NCI-H345 treated with DMSO at 0.1 percent for 48 hours (cell line): ENCODE measurements around the gene SFXN4.
"Not testable (repeated sequence)": the region's sequence is repeated elsewhere in the genome, so short reads cannot be mapped to it uniquely, and the experiment has no call there.

Source experiments
- DNase-seq: peaks from one replicate; lab custom pipeline; 2025; ENCODE audit not compliant: unreplicated experiment; lab: John Stamatoyannopoulos, UW

The SFXN4 gene

DNA sequence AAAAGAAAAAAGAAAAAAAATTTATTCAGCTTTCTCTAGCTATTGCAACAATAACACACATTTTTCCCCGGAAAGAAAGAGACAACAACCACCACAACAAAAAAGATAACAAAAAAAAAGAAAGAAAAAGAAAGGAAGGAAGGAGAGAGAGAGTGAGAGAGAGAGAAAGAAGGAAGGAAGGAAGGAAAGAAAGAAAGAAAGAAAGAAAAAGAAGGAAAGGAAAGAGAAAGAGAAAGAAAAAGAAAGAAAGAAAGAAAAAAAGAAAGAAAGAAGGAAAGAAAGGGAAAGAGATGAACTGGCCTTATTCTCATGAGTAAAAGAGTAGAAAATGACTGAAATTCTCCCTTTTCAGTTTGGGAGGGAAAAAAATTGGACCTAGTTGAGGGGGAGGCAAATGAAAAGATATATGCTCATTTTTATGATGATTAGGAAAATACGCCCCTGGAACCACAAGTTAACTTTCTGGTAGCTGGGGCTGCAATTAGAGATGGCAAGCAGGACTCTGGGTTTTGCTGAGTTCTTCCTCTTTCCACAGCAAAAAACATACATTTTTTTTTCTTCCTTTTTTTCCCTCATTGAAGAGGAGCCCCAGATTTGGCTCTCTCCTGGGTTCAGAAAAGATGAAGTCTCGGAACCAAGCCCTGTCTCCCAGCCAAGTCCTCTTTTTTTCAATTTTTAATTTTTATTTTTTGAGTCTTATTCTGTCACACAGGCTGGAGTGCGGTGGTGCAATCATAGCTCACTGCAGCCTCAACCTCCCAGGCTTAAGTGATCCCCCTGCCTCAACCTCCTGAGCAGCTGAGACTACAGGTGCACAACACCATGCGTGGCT lies 25.7 kb upstream of the SFXN4 start:
- DNase-seq = no peak

DNA sequence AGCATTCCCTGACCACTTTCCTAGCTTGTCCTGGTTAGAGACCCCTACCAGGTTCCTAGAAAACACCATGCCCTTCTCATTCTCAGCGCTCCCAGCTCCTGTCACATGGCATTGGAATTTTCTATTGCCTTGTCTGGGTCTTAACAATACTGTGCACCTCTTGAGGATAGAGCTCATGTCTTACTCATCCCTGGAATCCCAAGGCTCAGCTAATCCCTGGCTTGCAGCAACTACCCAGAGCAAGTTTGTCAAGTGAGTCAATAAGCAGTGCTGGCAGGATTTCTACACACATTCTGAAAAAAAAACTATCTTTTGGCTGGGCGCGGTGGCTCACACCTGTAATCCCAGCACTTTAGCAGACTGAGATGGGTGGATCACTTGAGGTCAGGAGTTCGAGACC lies 24.8 kb upstream of the SFXN4 start:
- no peak for DNase-seq

DNA sequence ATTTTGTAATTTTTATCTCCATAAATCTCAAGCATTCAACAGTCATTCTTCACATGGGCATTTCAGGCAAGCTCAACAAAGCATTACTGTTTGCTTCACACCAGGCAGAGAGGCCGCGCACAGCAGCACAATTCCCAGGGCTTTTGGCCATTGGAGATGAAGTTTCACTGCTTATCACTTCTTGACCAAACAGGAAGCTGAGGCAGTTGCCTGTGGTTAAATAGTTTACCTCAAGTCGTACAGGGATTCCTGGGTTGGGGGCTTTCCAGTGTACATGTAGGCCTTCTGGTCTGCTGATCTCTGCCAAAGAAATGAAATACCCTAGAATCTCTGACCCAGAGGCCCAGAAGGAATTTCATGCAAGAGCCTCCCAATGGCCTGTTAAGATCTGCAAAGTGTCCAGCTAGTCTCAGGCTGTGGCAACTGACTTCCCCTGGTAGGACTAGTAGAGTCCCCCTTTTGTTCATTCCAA lies 24.3 kb upstream of the SFXN4 start:
- DNase-seq = no peak

DNA sequence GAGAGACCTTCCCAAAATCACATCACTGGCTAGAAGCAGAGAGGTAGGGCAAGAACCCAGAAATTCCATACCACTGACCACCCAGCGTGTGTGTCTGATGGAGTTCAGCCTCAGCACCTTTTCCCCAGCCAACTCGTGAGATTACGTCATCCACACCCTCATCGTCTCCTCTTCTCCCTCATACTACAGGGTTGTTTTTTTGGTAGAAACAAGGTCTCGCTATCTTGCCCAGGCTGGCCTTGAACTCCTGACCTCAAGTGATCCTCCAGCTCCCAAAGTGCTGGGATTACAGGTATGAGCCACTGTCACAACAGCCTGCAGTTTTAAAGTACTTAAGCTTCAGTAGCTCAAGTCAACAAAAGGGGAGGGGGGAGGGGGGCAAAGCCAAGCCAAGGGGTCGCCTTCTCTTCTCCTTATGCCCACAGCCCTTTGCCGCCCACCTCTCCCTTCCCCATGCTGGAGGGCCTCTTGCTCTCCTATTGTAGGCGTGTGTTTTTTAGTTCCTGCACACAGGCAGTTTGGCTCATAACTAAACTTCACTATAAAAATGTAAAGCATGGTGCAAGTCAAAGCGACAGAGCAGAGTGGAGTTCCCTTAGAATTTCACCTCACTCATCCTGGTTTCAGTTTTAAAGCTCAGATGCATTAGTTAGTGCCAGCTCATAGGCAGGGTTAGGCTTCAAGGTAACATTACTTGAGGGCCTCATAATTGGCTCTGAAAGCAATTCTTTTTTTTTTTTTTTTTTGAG lies 18.3 kb upstream of the SFXN4 start:
- no peak for DNase-seq

DNA sequence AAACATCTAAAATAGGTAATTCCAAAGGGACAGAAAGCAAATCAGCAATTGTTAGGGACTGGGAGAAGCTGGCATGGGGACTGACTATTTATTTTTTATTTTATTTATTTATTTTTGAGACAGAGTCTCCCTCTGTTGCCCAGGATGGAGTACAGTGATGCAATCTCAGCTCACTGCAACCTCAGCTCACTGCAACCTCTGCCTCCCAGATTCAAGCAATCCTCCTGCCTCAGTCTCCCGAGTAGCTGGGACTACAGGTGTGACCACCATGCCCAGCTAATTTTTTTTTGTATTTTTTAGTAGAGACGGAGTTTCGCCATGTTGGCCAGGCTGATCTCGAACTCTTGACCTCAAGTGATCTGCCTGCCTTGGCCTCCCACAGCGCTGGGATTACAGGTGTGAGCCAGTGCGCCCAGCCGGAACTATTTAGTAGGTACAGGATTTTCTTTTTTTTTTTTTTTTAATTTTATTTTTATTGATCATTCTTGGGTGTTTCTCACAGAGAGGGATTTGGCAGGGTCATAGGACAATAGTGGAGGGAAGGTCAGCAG lies 15.4 kb upstream of the SFXN4 start:
- DNase-seq = not testable (repeated sequence)

DNA sequence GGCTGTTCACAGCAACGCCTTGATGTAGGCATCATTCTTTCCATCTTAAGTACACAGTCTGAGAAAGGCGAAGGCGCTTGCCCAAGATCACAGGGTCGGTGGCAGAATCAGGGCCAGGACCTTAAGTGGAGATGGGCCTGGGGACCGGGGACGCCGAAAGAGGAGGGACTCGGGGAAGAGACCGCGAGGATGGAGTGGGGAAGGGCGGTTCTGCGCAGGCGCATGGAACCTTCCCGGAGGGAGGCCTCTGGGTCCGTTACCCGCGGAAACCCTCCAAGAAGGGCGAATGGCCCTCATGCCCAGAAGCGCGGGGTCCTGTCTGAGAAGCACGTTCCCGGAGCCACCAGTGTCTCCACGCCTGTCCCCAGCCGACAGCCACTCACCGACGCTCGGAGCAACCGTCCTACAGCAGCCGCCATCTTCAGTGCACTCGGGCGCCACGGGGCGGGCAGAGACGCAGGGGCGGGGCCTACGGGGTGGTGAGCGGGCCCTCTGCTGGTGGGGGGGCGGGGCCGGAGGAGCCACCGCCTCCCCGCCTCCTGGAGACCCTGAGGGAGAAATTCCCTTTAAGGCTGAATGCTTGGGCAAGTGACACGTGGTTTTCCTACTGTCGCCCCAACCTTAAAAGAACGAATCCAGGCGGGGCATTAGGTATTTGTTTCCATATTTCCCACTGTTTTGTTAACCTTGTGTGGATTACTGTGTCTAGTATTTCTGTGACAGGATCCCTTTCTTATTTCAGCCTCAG lies 13.0 kb upstream of the SFXN4 start, which contains the start of gene PRDX3:
Gene PRDX3, minus strand, starts transcription at position 441 of the 748 bp plus-strand sequence. Its CDS starts 22 bp downstream, at position 419.
- peak; percentile 69 for DNase-seq

DNA sequence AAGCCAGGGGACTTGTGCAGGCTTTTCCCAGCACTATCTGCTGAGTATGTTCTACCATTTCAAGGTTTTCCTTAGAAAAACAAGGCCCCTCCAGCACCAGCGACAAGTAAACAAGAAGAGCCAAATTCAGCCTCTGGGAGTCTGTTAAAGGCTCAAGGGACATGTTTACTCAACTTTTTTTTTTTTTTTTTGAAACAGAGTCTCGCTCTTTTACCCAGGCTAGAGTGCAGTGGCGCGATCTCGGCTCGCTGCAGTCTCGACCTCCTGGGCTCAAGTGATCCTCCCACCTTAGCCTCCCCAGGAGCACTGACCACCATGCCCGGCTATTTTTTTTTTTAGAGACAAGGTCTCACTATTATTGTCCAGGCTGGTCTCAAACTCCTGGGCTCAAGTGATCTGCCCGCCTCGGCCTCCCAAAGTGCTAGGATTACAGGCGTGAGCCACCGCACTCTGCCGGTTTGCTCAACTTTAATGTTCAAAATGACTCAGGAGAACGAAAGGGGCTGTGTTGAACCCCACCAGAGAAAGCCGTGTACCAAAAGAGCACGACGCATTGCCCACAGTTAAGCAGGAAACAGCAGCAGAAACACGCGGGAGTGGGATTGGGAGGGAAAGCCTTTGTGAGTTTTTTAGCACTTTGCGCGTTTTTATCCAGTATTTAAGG lies 12.3 kb upstream of the SFXN4 start:
- no peak for DNase-seq

DNA sequence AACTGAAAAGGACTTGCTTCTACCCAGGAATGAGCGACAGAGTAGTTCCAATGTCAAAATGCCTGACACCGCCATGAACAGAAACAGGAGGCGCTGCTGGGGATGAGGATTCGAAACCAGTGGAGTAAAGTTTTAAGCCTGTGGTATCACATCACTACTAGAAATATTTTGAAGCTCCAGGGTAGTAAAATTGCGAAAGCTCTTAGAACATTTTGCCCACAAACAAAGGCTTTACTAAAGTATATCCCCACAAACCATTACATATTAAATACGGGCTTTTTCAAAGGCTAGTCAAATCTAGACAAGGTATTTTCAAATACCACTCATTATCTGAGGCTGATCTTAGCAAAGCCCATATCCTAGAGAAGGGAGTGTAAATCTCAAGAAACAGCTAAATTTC lies 10.7 kb upstream of the SFXN4 start:
- no peak for DNase-seq

DNA sequence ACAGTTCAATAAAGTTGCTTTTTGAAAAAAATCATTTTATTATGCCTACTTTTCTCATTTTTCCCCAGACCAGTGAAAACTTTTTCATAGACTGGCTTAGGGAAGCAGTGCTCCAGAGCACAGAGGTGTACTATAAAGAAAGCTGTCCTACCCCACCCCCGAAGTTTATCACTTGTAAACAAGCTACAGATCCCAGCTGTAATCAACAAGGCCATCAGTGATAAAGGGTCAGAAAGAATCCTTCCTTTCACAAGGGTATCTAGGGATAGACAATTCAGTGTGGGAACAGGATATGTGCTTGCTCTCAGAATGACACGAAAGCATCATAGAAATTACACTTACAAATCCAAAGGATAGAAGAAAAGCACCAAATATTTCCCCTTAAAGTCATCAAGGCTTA lies 8.6 kb upstream of the SFXN4 start:
- DNase-seq = no peak

DNA sequence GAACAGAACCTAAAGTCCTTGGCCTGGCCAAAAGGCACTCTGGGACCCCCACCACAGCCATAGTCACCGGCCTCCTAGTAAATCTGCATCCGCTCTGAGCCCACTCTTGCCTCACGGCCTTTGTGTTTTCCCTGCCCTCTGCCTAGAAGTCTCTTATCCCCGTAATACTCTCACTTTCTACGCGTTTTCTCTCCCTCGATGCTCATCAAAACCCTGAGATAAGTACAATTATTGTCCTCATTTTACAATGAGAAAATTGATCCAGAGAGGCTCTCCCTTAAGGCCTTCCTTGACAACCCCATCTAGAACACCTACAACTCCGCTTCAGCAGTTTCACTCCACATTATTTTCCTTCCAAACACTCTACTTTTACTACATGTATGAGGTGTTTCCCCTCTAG lies 1.5 kb upstream of the SFXN4 start:
- no peak for DNase-seq

DNA sequence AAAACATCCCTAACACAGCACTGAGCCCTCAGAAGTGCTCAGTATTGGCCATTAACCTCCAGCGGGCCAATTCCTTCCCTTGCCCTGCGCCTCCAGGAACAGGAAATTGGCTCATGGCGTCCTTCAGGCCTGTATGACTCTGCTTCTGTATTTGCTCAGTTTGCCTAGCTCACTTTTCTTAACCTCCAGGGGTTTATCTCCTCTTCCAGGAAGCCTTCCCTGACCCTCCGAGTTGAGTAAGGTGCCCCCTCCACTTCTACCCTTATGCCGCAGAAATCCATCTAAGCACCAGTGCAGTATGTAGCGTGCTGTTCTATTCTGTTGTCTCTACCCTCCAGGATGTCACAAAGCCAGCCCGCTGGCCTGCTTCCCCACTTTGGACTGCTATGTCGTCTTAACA lies 1.1 kb upstream of the SFXN4 start:
- no peak for DNase-seq

DNA sequence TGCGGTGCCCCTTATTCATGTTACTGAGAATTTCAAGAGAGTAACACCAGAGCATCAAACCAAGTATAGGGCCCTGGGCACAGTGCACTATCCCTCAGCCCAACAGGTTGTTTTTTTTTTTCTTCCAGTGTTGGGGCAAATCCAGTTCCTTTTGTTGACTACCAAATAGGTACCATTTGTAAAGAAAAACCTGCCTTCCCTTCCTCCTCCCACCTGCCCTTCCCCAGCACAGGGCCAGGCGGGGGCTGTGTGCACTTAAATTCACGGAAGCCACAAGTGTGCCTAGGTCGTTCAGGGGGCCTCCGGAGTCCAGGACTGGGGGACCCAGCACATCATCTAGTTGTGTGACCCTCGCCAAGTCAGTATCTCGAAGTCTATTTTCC lies 595 bp upstream of the SFXN4 start:
- DNase-seq = no peak

DNA sequence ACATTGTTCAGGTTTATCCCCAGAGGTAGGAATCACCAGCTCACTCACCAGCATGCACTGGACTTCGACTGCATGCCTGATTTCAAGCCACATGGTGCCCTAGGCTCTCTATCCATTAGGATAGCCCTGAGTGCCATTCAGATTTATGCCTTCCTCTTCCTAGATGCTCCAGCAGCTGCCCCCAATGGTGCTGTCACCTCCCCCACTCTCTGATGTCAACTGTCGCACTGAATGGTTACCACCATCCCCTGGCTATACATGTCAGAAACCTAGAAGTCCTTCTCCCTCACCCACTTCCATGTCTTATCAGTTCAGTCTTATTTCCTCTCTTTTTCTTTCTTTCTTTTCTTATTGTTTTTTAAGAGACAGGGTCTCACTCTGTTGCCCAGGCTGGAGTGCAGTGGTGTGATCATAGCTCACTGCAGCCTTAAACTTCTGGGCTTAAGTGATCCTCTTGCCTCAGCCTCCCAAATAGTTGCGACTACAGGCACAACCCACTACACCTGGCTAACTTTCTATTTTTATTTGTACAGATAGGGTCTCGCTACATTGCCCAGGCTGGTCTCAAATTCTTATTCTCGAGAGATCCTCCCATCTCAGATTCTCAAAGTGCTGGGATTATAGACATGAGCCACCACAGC lies 2.9 kb downstream of the SFXN4 start:
- no peak for DNase-seq

DNA sequence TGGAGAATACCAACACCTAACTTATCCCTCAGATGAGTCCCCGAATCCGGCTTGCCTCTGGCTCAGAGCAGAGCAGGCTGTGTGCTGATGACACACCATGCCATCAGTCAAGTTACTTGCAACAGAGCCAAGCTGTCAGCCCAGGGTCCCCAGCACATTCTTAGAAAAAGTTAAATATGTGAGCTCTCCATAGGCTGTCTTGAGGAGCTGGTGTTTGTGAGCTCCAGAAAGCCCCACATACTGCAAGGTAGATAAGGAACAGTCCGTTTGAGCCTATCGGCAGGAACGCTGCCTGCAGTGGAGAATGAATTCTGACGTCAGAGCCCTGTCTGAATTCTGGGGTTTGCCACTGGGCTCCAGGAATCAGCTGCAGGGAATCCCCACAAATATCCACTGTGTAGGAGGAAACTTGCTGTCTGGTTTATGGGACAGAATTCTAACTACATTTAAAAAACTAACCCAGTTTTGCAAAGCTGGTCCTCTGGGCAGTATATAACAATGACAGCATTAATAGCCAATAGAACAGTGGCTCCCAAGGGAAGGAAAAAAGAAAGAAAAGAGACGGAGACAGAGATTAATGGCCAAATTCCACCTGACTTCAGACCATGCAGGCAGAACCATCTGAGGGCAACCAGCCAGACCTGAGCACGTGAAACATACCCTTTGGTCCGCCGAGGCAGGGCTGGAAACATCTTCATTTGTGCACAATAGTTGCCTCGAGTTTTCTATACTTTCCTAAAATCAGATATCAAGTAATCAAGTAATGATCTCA lies 3.6 kb downstream of the SFXN4 start:
- DNase-seq = no peak

DNA sequence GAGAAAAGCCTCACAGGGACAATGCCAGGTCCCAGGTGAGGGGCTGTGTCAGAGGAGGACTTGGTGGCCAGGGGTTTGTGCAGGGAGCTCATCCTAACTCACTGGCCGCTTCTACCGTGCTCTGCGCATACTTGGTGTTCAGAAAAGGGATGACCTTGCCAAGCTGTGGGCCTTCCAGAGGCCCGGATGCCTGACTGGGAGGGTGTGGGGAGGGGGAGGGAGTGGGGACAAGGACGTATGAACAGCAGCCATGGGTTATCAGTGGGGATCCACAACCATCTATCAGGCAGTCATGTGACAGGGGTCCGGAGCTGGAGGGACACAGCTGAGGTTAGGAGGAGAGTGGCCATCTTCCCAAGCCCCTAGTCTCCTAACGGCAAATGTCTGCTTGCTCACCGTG lies 6.2 kb downstream of the SFXN4 start:
- no peak for DNase-seq

DNA sequence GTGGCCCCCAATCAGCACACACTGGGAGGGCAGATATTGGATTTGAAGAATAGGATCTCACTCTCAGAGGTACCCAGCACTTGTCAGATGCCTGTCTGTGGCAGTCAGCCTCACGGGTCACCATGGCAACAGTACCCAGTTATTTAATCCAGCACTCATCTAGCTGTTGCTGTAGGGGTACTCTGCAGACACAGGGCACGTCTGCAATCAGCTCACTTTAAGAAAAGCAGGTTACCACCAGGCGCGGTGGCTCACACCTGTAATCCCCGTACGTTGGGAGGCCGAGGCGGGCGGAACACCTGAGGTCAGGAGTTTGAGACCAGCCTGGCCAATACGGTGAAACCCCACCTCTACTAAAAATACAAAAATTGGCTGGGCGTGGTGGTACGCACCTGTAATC lies 11.9 kb downstream of the SFXN4 start:
- no peak for DNase-seq

DNA sequence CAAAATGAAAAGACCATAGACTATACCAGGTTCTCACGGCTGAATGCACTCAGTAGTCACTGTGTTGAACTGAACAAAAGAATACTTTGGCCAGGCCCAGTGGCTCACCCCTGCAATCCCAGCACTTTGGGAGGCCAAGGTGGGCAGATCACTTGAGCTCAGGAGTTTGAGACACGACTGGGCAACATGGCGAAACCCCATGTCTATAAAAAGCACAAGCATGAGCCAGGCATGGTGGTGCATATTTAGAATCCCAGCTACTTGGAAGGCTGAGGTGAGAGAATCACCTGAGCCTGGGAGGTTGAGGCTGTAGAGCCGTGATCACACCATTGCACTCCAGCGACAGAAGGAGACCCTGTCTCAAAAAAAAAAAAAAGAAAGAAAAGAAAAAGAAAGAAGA lies 12.5 kb downstream of the SFXN4 start:
- no peak for DNase-seq

DNA sequence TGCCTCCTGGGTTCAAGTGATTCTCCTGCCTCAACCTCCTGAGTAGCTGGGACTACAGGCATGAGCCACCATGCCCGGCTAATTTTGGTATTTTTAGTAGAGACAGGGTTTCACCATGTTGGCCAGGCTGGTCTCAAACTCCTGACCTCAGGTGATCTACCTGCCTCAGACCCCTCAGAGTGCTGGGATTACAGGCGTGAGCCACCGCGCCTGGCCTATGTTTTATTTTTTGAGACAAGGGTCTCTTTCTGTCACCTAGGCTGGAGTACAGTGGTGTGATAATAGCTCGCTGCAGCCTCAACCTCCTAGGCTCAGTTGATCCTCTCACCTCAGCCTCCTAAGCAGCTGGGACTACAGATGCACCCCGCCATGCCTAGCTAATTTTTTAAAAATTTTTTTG lies 13.9 kb downstream of the SFXN4 start:
- not testable (repeated sequence) for DNase-seq

DNA sequence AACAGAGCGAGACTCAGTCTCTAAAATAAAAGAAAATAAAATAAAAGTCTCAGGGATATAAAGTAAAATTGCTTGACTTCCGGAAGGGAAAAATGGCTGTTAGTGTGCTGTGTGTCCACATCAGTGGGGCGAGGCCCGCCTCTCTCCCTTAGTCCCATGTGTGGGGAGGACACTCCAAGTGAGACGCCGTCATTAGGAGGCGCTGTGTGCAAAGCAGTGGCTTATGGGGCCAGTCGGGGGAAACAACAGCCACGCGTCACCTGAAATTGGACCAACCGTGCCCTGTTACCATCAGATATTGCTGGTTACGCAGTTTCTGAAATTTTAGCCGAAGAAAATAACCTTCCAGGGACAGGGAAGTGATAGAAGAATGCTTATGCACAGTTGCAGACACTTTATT lies 15.8 kb downstream of the SFXN4 start:
- no peak for DNase-seq

DNA sequence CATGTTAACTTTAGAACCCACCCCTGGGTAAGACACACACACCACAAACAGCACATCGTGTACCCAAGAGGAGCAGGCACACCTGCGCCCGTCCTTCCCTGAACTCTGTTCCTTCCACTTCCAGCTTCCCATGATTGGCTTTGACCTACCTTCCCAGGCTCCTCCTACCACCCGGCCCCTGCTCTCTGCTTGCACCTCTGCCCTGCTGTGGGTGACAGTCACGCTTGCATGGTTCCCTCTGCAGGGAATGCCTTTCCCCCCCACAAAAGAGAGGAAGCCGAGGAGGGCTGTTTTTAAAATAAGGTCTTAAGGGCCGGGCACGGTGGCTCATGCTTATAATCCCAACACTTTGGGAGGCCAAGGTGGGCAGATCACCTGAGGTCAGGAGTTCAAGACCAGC lies 16.4 kb downstream of the SFXN4 start:
- DNase-seq = no peak
